SHP77 treated with DMSO at 0.1 percent for 48 hours (cell line): ENCODE measurements around the gene NCS1.

Experiments used
- DNase-seq: peaks from one replicate; lab custom pipeline; 2025; lab: John Stamatoyannopoulos, UW

NCS1 gene

DNA sequence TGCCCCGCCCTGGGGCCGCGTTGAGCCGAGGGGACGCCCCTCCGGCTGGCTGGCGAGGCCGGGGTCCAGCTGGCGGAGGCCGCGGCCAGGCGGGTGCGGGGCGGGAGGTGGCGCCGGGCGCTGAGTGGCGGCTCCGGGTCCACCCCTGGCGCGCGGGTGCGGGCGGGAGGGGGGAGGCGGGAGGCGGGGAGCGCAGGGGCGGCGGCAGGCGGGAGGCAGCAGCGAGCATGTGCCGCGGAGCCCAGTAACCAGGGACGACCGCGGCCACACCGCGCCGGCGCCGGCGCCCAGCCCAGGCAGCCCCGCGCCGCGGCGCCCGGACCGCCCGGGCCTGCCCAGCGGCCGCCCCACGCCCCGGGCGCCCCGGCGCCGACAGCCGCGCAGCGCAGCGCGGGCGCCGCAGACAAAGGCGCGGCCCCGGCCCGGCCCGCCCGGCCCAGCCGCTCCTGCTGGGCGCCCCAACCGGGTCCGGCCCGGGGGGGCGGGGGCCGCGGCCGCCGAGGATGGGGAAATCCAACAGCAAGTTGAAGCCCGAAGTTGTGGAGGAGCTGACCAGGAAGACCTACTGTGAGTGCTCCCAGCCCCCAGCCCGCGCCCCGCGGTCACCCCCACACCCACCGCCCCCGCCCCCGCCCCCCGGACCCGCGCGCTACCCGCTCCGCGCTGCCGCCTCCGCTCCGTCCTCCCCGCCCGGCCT lies at the start of gene NCS1:
Gene NCS1, plus strand, starts transcription at position 244 of the 697 bp plus-strand sequence. Its CDS starts 260 bp downstream, at position 504.
- no peak for DNase-seq

DNA sequence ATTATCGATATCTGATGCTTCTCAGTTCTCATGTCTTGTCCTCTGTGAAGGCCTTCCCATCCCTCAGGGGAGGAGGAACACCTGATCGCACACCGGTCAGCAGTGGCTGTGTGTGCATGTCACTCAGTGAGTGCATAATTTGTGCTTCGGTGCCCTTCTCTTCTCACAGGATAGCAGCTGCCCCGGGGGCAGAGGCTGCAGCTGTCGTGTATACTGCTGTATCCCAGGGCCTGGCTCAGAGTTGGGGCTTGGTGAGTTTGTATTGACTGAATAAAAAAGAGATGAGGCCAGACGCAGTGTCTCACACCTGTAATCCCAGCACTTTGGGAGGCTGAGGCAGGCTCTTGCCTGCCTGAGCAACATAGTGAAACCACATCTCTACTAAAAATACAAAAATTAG lies 49.7 kb upstream of the NCS1 start:
- no peak for DNase-seq

DNA sequence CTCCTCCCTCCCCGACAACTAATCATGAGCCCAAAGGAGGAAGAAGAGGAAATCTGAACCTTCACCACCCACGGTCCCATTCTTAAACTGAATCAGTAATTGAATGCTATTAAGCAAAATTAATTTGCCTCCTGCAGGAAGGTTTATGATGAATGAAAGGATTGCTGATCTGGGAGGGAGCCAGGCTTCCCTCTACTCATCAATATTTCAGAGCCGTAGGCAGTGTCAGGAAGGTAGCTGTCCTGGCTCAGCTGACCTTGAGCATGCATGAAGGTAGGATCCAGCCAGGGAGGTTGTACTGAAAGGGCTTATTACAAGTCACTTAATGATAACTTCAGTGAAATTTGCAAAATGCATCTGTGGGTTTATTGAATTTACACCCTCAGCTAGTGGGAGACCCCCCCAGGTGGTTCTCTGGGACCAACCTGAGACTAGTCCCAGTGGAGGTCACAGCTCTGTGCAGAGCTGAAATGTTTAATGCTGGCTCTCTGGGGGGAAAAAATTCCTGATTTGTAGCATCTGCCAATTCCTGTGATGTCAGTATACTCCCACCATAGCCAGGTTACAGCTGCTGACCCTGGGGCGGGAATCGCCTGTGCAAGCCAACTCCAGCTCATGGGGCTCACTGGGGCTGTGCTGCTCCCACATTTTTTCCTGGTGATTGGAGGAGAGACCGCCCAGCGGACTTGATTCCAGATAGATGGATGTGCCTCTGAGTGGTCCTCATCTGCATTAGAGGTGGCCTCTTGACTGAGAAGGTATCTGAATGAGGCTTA lies 47.9 kb upstream of the NCS1 start:
- DNase-seq: no peak

DNA sequence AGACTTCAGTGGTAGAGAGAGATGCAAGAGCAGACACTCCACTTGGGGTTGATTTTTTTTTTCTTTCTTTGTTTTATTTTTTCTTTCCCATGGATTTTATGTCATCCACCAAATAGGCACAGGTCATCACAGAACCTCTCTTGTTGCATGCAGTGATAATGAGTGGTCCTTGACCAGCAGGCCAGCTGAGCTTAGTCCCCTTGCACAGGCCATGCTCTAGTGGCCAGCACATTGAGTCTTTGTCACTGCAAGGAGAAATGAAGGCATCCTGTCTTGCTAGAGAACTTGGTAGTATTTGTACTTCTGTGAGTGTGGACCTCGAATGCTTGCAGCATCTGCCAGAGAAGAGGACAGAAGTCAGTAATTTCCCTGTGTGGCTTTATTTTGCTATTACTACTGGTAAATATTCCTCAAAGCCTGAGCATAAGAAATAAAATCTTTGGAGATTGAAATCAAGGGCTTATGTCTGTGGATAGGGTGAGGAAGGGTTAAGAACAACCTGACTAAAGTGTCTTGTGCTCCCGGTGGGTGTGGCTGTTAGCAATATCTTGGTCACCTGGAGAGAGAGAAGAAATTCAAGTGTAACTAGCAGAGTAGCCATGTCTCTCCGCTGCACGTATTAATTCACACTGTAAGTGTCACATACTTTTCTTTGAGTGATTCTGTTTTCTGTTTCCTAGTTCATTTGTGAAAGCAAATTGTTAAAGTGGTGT lies 45.3 kb upstream of the NCS1 start:
- no peak for DNase-seq

DNA sequence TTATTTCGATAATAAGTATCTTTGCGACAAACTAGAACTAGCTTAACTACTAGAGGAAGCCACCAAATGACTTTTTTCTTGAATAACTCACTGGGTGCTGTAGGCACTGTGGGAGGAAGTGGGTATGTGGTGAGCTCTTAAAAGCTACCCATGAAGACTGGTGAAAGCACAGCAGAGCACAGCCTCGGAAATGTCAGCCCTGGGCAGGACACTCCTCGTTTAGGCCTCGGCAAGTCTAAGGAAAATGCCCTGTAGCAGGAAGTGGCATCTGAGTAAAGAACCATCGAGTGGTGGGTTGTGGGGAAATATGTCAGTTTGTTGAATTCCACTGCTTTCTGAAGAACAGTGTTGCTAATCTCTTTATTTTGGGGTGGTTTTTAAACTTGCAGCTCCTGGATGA lies 44.0 kb upstream of the NCS1 start:
- DNase-seq: no peak

DNA sequence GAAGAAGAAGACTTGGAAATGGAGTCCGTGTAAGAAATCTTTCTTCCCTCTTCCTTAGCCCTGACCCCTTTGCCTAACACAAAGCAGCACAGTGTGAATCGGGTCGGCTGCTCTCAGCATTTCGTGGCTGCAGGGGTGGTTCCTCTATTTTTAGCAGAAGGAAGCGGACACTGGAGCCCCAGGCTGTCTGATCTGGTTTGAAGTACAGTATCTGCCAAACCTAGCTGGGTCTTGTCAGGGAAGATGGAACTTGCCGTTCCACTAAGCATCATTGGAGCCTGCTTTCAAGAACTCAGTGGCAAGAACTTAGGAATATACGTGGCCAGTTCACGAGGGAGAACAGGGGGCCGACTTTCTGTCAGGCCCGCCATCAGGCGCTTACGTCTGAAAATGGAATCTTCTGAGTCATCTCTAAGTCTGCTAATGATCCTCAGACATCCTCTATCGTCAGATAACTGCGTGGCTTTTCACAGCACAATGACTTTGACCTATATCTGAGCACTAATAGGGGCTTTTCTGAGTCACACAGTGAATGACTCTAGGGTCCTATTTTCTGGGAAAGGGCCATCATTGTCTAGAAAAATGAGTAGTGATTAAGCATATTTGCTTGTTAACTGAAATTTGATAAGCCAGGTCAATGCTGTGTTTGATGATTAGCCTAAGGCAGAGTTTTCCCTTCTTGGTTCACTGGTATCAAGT lies 43.3 kb upstream of the NCS1 start:
- no peak for DNase-seq

DNA sequence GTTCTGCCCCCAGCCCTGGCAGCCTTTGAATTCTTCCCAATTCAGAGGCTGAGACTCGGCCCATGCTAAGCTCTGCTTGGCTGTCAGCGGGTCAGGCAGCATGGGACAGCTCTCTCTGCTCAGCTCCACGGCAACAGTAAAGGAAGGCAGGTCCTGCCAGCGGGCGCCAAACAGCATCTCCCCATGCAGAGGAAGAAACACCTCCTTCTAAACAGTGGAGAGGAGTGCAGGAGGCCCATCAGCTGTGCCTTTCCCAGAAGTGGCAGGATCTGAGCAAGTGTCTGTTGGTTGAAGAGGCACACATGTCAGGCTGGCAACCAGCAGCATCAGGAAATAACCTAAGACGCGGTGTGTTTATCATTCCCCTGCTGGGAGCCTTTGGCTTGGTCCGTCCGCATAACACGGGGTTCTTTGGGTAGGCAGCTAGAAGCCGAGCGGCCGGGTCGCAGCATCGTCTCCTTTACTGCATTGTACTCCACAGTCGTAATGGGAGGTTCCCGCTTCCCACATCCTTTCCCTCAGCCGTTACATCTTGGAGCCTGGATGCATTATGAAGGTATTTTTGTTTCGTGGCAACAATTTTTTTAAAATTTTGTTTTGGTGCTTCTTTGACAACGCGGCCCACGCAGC lies 42.7 kb upstream of the NCS1 start:
- no peak for DNase-seq

DNA sequence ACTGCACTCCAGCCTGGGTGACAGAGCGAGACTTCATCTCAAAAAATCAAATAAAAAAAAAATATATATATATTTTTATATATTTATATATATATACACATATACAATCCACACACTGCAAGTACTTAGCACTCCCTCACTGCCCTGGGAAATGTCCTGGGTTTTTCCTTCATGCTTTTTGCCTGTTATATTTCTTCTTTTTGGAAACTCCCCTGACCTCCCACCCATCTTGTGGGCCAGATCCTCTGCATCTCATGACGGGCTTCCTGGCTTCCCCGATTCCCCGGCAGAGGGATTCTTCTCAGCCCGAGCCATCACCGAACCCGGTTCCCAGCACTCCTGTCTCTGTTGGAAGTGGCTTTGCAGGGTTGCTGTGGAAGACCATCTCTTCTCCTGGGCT lies 39.5 kb upstream of the NCS1 start:
- DNase-seq: no peak

DNA sequence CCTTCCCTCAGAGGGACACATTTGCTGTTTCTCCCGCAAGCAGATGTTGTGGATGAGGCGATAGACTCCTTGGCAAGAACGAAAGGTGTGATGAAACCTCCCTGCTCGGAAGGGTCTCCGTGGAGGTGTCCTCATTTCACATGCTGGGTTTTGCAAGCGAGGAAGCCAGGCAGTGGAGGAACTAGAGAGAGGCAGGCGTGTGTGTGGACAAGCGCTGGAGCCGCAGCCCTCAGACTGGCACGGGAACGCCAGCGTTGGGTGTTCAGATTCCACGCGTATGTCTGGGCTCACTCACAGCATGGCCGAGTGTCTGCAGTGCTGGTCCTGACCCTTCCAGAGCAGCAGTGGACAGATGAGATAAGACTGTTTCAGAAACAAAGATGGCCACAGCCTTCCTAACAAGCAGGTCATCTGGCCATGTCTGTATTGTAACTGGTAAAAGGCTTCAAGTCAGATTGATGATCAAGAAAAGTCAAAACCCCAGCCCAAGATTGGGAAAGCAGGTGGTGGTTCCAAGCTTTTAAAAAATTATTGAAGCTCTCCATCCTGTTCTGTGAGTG lies 35.0 kb upstream of the NCS1 start:
- DNase-seq: no peak

DNA sequence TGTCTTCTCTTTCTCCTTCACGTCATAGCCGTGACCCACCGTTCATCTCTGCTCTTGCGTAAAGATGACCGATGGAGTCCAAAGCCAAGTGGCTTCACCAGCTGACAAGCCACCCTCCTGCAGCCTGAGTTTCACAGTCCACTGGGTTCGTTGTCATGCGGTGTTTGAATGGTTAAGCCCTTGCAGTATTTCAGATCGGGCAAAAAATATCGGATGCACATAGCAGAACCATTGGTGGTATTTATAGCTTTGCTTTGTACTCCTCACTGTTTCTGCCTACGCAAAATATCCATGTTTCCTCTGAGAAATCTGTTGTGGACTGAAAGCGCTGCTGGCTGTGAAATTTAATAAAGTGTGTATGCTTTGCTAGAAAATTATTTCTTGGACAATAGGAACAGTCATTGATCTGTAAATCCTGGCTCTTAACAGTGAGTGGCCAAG lies 34.5 kb upstream of the NCS1 start:
- no peak for DNase-seq

DNA sequence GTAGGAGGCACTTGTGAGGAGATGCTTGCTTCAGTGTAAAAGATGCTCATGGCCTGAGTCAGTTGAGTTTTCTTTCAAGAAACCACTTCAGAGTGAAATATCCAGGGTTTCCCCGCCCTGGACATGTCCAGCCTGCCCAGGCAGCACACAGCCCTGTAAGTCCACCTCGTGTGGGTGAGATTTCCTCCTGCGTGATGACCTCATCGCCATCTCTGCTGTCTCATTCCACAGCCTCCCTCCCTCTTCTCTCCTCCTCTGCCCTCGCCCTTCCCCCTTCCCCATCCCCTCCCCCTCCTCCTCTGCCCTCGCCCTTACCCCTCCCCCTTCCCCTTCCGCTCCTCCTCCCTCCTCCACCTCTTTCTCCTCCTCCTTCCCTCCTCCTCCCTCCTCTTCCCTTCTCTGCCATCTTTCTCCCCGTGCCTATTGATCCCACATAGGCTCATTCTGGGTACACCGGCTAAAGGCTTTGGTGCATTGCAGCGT lies 34.0 kb upstream of the NCS1 start:
- no peak for DNase-seq

DNA sequence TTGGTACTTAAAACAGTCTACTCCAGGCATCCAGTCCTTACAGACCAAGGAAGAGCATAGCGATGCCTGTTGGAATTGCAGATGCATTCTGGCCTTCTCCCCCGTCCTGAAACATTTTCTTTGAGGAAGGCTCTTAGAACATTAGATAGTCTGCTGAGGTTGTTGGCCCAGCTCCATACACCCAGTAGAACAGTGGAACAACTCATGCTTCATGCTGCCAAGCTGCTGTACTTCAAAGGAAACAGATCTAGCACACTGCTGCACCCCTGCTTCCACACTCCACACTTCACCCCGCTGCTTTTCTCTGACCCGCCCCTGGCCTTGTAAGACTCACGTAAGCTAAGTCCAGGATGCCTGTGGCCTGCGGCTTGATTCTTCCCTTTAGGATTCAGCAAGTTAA lies 33.4 kb upstream of the NCS1 start:
- no peak for DNase-seq

DNA sequence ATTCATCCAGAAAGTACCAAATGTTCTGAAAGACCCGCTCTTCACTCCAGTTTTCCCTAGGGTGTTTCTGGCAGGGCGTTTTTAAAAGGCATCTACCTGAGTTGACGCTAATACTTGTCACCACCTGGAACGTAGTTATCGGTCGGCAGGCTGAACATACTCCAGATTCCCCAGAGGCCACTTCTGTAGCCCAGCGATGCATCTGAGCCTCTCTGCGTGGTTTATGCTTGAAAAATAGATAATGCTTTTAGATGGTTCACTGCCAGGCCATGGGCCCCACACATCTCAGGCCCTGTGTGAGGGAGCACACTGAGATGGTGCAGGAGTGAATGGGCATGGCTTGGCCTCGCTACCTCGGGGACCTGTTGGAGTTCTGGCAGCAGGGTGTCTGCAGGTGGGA lies 33.0 kb upstream of the NCS1 start:
- DNase-seq: no peak

DNA sequence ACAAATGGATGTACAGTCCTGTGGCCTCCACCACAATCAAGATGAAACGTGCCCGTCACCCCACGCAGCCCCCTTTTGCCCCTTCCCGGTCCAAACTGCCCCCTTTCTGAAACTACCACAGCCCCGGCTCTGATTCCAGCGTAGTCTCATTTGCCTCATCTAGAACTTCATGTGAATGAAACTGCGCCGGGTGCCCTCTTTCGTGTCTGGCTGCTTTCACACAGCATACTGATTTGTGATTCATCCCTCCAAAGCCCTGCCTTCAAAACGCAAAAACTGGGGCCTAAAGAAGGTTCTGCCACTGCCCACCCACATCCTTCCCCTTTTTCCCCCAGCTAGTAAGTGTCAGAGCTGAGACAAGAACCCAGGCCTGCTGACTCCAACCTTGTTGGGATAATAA lies 31.5 kb upstream of the NCS1 start:
- DNase-seq: no peak

DNA sequence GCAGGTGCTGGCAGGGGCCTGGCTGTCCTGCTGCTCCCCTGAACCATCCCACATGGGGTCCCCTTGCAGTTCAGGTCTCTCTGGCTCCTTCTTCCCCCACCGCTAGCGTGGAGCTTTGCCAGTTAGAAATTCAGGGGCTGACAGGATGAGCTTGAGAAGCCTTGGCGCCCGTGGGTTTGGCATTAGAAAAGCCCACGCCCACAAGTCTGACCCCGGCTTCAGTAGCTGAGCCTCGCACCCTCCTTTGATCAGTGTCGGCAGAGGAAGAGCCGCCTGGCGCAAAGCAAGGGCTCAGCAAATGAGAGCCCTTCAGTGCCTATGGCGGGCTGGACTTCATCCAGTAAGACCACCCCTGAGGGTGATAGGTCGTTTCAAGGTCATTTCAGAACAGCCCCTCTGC lies 30.1 kb upstream of the NCS1 start:
- DNase-seq: no peak

DNA sequence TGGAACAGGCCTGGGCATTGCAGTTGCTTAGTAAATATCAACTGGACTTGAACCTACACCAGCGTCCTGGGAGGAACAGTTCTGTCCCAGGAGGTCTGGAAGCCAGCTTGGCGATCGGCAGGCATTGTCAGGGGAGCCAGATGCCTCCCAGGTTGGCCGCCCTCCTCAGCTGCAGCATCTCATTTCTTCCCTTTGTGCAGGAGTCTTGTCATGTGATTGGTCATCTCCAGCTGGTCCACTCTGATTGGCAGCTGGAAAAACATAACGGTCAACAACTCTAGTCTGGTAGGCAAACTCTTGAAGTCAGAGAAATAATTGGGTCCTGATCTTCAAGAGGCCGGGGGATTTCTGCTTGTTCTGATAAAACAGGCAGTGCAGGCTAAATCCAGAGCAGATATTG lies 29.6 kb upstream of the NCS1 start:
- DNase-seq: peak; percentile 77

DNA sequence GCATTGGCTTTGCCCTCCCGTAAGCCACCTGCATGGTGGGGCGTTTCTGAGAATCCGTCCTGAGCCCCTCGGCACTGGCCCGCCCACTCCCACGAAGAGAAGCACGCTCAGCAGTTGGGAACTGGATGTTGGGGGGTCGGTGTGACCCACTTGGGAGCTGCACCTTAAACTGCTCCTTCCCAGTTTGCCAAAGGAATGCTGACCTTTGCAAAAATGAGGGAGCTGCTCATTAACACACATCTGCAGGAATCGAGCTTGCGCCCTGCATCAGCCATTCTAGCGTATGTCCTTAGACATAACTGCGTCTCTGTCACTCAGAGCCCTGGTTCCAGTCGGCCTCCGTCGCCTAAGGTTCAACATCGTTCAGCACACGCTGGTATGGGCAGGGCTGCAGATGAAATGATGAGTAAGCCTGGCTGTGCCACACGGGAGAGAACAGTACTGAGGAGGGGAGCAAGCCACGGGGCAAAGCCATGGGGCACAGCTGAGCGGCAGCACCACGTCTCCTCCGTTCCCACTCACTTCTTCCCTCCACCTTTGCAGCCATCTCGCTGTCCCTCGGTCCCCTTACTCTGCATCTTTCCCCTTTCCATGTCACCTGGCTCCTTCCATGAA lies 28.8 kb upstream of the NCS1 start:
- DNase-seq: no peak

DNA sequence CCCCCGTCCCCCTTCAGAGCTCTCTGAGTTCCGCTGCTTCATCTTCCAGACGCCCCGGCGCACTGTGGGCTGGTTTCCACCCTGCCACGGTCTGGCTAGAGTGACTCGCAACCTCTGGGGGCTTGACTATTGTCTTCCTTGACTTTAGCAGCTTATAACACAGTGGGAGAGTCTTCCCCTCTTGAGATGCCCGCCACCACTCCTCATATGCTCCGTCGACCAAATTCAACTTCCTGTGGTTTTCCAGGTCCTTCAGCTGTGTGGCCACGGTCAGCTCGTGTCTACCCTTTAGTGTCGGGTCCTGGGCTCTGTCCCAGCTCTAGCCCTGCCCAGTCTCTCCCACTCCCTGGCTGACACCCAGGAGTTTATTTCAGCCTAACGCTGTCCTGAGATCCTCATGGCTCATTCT lies 28.2 kb upstream of the NCS1 start:
- DNase-seq: no peak

DNA sequence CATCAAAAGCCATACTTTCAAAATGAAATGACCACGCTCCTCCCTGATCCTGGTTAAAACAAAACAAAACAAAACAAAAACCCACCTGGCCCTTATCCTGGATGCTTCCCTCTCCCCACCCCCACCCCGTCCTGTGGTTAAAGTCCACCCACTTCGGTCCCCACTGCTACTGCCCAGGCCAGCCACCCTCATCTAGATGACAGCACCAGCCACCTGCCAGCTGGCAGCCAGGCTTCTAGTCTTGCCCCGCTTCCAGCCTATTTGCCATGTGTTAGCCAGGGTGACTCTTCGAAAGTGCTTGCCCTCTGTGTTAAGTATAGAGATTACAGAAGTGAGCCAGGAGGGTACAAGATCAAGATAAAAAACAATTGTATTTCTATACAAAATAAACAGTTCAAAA lies 27.5 kb upstream of the NCS1 start:
- peak; percentile 14 for DNase-seq

DNA sequence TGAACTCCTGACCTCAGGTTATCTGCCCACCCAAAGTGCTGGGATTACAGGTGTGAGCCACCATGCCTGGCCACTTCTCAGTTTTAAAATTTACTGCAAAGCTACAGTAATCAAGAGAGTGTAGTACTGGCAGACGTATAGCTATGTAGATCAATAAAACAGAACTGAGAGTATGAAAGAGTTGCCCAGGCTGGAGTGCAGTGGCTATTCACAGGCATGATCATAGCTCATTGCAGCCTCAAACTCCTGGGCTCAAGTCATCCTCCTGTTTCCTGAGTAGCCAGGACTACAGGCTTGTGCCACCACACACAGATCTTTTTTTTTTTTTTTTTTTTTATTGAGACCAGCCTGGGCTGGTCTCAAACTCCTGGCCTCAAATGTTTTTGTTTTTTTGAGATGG lies 26.5 kb upstream of the NCS1 start:
- no peak for DNase-seq

DNA sequence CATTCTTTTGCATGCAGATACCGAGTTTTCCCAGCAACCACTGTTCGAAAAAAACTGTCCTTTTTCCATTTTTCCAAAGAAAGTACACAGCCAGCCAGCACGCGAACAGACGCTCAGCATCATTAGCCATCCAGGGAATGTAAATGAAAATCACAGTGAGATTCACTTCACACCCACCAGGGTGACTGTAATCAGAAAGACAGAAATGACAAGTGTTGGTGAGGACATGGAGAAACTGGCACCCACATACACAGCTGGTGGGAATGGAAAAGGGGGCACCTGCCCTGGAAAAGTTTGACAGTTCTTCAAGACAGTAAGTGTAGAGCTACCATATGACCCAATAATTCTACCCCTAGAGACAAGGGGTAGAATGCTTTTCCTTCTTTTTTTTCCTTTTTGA lies 25.0 kb upstream of the NCS1 start:
- DNase-seq: no peak
